HG03354 (cell line): Measurements from ENCODE around the gene CSNK1G1.
"Not testable (repeated sequence)": the region's sequence is repeated elsewhere in the genome, so short reads cannot be mapped to it uniquely, and the experiment has no call there.

Source experiments
- ATAC-seq: cut with Tn5 transposase; IDR thresholded peaks from one replicate; pipeline ENCODE4 v1.9.1; 2021; ENCODE audit warnings: mild to moderate bottlenecking; ENCODE audit not compliant: unreplicated experiment, poor library complexity, severe bottlenecking

The CSNK1G1 gene

DNA sequence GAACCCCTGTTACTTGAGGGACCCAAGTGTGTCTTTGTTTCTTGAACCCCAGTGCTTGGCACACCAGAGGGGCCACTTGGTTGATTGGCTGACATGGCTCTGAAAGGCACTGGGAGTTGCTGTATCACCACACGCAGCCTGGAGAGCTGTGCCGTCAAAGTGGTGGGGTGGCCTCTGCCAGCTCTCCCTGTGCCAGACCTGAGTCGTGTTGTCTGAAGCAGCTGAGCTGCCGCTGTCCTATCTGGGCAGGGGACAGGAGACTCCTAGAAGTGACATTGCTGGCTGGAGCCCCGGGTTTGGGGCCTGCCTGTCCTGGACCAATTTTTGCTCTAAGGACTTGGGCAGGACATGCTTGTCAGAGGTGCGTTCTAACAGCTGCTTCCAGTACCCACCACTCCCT, 209.9 kb downstream of the CSNK1G1 start:
- no peak for ATAC-seq

- peak; percentile 76 for ATAC-seq
These were observed 211.2 kb downstream of the CSNK1G1 start for GRCh38 chr15:64144565-64145281.

GRCh38 chr15:64144192-64144564, 211.8 kb downstream of the CSNK1G1 start:
- ATAC-seq, result no peak

GRCh38 chr15:64143276-64143675, 212.7 kb downstream of the CSNK1G1 start:
- ATAC-seq, result no peak

DNA sequence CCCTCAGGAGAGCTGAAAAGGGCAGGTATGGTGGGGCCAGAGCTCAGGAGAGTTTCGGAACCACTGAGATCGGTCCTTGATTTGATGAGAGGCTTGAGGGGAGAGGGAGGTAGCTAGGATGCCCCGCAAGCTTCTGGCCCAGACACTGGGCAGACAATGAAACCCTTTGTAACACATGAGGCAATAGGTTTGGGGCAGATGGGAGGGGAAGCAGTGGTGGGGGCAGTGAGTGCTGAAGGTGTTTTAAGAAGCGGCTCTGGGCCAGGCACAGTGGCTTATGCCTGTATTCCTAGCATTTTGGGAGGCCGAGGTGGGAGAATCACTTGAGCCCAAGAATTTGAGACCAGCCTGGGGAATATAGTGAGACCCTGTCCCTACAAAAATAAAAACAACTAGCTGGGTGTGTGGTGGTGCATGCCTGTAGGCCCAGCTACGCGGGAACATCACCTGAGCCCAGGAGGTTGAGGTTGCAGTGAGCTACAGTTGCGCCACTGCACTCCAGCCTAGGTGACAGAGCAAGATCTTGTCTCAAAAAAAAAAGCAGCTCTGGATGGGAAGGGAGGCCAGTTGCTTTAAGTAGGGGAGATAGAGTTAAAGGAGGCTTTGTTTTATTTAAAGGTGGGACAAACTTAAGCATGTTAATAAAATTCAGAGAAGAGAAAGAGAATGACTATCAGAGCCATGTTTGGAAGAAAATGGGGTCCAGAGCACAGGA, 214.0 kb downstream of the CSNK1G1 start:
- ATAC-seq, result no peak

GRCh38 chr15:64138331-64138941, 217.5 kb downstream of the CSNK1G1 start:
- no peak for ATAC-seq

- ATAC-seq, result no peak
These were observed 218.6 kb downstream of the CSNK1G1 start for GRCh38 chr15:64137226-64137833.

DNA sequence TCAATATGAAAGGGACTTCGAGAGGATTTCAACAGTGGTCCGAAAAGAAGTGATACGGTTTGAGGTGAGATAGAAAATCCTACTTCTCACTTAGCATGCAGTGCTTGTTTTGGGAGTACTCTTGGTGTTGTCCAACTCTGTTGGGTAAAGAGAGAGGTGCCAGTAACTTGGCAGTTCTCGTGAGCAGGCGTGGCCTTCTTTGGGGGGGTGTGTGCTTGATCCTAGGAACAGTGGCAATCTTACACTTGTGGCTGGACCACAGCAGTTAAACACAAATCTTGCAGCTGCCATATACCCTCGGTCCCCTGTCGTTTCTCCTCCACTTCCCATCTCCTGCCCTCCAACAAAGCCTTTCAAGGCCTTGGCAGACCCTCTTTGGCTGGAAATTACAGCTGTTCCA, 219.6 kb downstream of the CSNK1G1 start:
- no peak for ATAC-seq

DNA sequence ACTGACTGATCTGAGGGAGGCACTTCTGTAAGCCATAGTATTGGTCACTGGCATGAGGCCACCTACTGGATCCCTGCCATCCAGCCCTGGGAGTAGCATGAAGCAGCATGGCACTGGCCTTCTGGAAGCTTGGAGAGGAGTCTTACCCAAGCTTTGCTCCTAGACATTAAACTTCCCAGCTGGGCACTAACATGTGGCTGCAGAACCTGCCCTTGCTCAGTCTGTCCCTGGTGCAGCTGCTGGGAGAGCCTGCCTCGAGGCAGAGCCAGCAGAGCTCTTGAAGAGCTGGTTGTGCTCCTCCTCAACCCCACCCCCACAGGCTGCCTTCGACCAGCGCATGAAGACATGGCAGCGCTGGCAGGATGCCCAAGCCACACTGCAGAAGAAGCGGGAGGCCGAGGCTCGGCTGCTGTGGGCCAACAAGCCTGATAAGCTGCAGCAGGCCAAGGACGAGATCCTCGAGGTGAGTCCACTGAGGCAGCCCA, 221.6 kb downstream of the CSNK1G1 start:
- ATAC-seq, result no peak

DNA sequence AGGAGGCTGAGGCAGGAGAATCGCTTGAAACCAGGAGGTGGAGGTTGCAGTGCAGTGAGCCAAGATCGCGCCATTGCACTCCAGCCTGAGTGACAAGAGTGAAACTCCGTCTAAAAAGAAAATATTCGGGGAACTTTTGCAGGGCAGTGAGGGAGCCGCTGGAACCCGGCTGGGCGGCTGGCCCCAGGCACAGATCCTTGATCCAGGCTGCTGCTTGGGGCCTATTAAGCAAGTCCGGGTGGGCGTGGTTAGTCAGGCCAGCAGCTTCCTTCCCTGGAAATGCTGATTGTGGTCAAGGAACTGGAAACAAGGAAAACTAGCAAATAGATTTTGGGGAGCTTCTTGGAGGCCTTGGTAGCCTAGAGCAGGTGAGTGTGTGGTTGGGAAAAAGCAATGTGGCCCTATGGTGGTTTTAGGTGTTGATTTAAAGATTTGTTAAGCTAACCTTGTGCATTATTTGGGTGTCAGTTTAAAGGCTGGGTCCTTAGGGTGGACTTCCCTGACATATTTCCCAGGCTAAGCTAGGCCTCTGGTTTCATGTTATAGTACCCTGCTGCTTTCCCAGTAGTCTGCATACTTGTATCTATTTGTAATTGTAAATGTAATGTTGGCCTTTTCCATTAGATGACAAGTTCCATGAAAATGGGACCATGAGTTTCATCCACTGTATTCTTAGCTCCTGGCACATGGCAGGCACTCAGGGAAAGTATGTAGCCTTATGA, 222.2 kb downstream of the CSNK1G1 start:
- no peak for ATAC-seq

DNA sequence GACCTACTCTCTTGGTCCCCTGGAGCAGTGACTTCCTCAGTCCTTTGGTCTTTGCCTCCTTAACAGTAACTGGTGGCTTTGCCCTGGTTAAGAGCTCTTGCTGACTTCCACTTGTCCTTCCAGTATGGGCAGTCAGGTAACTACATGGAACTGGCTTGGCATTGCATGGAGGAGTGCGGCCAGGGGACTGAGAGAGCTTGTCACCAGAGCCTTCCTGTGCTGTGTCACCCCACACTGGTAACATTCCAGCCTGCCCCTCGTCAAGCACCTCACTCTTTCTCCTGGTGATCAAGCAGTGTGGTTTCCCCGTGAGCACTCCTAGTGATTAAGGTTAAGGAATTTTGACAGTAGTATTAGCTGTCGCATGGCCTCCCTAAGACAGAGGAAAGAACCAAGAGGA, 223.8 kb downstream of the CSNK1G1 start:
- ATAC-seq, result no peak

DNA sequence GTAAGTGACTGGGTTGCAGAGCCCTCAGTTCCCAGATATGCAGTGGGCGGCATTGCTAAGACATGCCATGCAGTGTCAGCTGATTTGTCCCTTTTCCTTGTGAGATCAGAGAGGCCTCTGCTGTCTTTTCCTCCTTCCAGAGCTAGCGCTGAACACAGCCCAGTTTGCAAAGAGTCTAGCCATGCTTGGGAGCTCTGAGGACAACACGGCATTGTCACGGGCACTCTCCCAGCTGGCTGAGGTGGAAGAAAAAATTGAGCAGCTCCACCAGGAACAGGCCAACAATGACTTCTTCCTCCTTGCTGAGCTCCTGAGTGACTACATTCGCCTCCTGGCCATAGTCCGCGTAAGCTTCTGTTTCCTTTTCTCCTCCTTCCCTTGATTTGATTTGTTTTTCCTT, 224.4 kb downstream of the CSNK1G1 start:
- ATAC-seq, result no peak

- ATAC-seq, result no peak
These were observed 225.8 kb downstream of the CSNK1G1 start for GRCh38 chr15:64130159-64130558.

DNA sequence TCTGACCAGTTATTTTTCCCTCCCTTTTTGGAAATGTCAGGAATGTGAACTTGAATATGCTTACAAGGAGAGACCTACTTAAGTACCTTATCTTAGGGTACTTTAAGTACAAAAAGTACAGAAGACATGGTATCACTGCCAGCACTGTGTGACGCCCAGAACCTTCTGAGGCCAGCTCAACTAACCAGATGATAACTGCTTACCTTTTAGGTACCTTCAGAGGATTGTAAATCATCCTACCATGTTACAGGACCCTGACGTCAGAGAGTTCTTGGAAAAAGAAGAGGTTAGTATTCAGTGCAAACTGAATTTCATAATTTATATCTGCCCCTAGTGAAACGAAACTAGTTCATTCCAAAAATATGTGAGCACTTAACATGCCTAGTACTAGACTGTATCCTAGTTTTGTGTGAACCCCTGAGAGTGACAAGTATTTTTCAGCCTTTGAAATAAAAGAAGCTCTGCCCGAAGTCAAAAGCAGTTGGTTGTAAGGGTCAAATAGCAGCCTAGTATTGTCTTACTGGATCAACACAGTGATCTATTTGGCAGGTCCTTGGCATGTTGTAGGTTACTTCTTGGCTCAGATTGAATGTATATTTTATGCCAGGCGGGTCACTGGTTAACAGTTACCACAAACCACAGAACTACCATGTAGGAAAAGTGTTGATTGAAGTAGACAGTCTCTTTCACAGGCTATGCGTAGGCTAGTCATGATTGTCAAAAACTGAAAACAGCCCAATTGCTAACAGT, 228.3 kb downstream of the CSNK1G1 start:
- no peak for ATAC-seq

DNA sequence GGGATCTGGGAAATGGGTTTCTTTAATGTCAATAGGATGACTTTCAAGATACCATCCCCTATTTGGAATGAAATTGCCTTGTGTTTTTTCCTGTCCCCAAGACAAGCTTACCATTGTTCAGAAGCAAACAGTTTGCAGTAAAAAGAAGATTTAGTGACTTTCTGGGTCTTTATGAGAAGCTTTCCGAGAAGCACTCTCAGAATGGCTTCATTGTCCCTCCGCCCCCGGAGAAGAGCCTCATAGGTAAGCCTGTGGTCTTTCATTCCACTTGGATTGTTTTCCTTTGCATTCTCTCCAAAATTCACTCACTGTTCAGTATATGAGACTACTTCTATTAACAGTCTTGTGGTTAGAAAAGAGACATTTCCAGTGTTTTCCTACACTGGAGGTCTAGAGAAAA, 230.0 kb downstream of the CSNK1G1 start:
- ATAC-seq, result no peak

DNA sequence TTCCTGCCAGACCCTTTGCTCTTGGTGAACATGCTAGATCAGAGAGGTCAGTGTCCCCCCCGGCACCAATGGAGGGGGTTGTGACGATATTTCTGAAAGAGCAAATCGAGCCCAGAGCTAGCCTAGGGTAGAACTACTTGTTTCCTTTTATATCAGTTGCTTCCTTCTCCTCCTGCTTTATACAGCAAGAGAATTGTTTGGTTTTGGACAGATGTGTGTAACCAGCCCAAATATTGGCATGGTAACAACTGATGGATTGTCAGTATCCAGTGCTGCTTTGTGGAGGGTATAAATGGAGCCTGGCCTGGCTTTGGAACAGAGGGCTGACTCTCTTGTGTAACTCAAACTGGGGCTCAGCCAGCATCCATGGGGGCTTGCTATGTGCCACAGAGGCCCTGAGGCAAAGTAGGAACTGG, 233.0 kb downstream of the CSNK1G1 start:
- ATAC-seq, result no peak

- no peak for ATAC-seq
These were observed 233.5 kb downstream of the CSNK1G1 start for GRCh38 chr15:64122444-64122843.

DNA sequence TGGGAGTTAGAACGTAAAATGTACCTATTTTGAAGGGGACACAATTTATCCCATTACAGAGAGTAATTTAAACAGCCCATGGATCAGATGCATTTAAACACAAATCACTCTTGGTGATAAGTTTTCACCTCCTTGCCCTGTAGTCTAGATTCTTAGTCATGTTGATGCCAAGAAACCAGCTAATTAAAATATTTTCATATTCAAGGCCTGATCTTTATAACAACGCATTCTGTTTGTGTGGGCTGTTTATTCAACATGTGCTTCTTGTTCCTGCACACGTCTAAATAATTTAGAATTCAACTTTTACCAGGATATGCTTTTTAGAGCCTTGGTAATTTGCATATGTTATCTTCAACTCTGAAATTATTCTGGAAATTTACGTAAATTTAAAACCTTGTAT, 234.4 kb downstream of the CSNK1G1 start:
- no peak for ATAC-seq

DNA sequence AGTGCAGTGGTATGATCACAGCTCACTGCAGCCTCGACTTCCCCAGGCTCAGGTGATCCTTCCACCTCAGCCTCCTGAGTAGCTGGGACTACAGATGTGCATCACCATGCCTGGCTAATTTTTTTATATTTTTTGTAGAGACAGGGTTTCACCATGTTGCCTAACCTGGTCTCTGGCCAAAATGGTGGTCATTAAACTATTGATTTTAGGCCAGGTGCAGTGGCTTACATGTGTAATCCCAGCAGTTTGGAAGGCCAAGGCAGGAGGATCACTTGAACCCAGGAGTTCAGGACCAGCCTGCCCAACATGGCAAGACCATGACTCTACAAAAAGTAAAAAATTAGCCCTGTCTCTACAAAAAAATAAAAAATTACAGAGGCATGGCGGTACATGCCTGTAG, 235.7 kb downstream of the CSNK1G1 start:
- ATAC-seq, result not testable (repeated sequence)
